Measurements from ENCODE around the gene HSPA9. TPM values are rescaled to one million over a fixed set of nuclear protein-coding genes. Genes with fewer than 3 reads are reported as not detected.

Gene HSPA9
- total RNA-seq, 4 donors from 2014 or later = 128 to 254 (median 154) TPM

- intact Hi-C loops (cut with DNase I; ENCODE audit: low total_unique reads) = no loop called here
- TF ChIP-seq, protein P1, sequence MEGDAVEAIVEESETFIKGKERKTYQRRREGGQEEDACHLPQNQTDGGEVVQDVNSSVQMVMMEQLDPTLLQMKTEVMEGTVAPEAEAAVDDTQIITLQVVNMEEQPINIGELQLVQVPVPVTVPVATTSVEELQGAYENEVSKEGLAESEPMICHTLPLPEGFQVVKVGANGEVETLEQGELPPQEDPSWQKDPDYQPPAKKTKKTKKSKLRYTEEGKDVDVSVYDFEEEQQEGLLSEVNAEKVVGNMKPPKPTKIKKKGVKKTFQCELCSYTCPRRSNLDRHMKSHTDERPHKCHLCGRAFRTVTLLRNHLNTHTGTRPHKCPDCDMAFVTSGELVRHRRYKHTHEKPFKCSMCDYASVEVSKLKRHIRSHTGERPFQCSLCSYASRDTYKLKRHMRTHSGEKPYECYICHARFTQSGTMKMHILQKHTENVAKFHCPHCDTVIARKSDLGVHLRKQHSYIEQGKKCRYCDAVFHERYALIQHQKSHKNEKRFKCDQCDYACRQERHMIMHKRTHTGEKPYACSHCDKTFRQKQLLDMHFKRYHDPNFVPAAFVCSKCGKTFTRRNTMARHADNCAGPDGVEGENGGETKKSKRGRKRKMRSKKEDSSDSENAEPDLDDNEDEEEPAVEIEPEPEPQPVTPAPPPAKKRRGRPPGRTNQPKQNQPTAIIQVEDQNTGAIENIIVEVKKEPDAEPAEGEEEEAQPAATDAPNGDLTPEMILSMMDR (IDR thresholded peaks at IDR 0.05) = no peak
- no peak for TF ChIP-seq POLR2A (IDR thresholded peaks at IDR 0.05)
Observed at GRCh38 chr5:138594305-138595058, 19.3 kb upstream of the HSPA9 start.

GRCh38 chr5:138588013-138588788 is 13.0 kb upstream of the HSPA9 start:
- Histone ChIP-seq H3K27ac (no peak overlapping the region), H3K36me3 (no peaks in the 10 kb centered on the region), H3K4me1 (no peaks in the 10 kb centered on the region), H3K4me3 (no peak overlapping the region), H3K9me3 (no peaks in the 10 kb centered on the region), H3K27me3 (no peaks in the 10 kb centered on the region)
- intact Hi-C loops (cut with DNase I; ENCODE audit: low total_unique reads) = loop anchor here (10.0 kb wide), 1 partner anchor 677 kb away; no protein-coding TSS in a partner anchor
- no peak for DNase-seq
- TF ChIP-seq, protein P1 (IDR thresholded peaks at IDR 0.05) = no peak
- no peak for TF ChIP-seq POLR2A (IDR thresholded peaks at IDR 0.05)

More at GRCh38 chr5:138594305-138595058, 19.3 kb upstream of the HSPA9 start:
- Histone ChIP-seq H3K27ac (no peak overlapping the region), H3K4me3 (no peak overlapping the region), H3K27me3 (no peaks in the 10 kb centered on the region), H3K9me3 (no peaks in the 10 kb centered on the region), H3K36me3 (no peaks in the 10 kb centered on the region), H3K4me1 (no peaks in the 10 kb centered on the region)
- DNase-seq = no peak

DNA sequence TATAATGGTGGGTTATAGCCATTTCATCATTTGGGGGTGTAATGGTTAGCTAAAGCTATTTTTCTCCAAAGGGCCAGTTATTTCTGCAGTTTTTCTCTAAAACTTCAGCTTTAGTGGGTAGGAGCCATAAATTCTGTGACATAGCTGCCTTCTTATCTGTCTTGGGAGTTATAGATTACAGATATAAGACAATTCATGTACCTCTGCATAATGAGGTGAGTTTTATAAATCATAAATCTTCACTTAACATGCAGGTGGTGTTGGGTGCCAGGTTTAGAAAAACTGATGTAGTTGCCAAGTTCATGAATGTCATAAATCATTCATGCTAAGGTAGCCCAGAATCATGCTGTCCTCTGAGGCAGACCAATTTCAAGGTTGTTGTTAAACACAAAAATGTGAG is 10.0 kb upstream of the HSPA9 start:
- DNase-seq = no peak
- TF ChIP-seq, protein P1 (IDR thresholded peaks at IDR 0.05) = no peak
- no peak for TF ChIP-seq POLR2A (IDR thresholded peaks at IDR 0.05)
- intact Hi-C loops (cut with DNase I; ENCODE audit: low total_unique reads) = loop anchor here (10.0 kb wide), 1 partner anchor 680 kb away; no protein-coding TSS in a partner anchor
- H3K4me3 ChIP-seq = no peak overlapping the region
- no peaks in the 10 kb centered on the region for H3K36me3 ChIP-seq
- no peaks in the 10 kb centered on the region for H3K27me3 ChIP-seq
- H3K27ac ChIP-seq = no peak overlapping the region
- no peaks in the 10 kb centered on the region for H3K4me1 ChIP-seq
- H3K9me3 ChIP-seq = no peaks in the 10 kb centered on the region

- no peak for DNase-seq
- Histone ChIP-seq H3K4me3 (no peak overlapping the region), H3K27ac (no peak overlapping the region), H3K4me1 (no peaks in the 10 kb centered on the region), H3K27me3 (no peaks in the 10 kb centered on the region), H3K9me3 (no peaks in the 10 kb centered on the region), H3K36me3 (no peaks in the 10 kb centered on the region)
- intact Hi-C loops (cut with DNase I; ENCODE audit: low total_unique reads) = loop anchor here (10.0 kb wide), 1 partner anchor 681 kb away; no protein-coding TSS in a partner anchor
- TF ChIP-seq, protein P1 (IDR thresholded peaks at IDR 0.05) = no peak
- no peak for TF ChIP-seq POLR2A (IDR thresholded peaks at IDR 0.05)
Observed at GRCh38 chr5:138583984-138584637, 8.9 kb upstream of the HSPA9 start.

Data from uterus (tissue), 4 donors.